ENCODE data around the gene TRAF4. TPM values are rescaled to one million over a fixed set of nuclear protein-coding genes. Genes with fewer than 3 reads are reported as not detected.
"Not testable (repeated sequence)": the region's sequence is repeated elsewhere in the genome, so short reads cannot be mapped to it uniquely, and the experiment has no call there.

Gene TRAF4
- polyA plus RNA-seq, 1 experiment = 55.6 TPM

- CTCF ChIA-PET = no interaction called here
- H3K27me3 ChIP-seq (ENCODE audit: control insufficient read depth, insufficient read depth, low read length) = no peaks in the 10 kb centered on the region
- H3K36me3 ChIP-seq (ENCODE audit: control insufficient read depth, insufficient read depth, low read length) = no peaks in the 10 kb centered on the region
- TF ChIP-seq, protein P1, sequence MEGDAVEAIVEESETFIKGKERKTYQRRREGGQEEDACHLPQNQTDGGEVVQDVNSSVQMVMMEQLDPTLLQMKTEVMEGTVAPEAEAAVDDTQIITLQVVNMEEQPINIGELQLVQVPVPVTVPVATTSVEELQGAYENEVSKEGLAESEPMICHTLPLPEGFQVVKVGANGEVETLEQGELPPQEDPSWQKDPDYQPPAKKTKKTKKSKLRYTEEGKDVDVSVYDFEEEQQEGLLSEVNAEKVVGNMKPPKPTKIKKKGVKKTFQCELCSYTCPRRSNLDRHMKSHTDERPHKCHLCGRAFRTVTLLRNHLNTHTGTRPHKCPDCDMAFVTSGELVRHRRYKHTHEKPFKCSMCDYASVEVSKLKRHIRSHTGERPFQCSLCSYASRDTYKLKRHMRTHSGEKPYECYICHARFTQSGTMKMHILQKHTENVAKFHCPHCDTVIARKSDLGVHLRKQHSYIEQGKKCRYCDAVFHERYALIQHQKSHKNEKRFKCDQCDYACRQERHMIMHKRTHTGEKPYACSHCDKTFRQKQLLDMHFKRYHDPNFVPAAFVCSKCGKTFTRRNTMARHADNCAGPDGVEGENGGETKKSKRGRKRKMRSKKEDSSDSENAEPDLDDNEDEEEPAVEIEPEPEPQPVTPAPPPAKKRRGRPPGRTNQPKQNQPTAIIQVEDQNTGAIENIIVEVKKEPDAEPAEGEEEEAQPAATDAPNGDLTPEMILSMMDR (IDR thresholded peaks at IDR 0.05; ENCODE audit: insufficient read depth, low read depth, low read length) = no peak
- DNase-seq (ENCODE audit: low read depth) = no peak
- POLR2A ChIA-PET = no interaction called here
- no peak overlapping the region for H3K4me3 ChIP-seq (ENCODE audit: low read depth, low read length)
Observed at GRCh38 chr17:28783161-28783560, 39.4 kb downstream of the TRAF4 start.

- no peak for DNase-seq (ENCODE audit: low read depth)
- TF ChIP-seq, protein P1 (IDR thresholded peaks at IDR 0.05; ENCODE audit: insufficient read depth, low read depth, low read length) = no peak
- Histone ChIP-seq H3K36me3 (ENCODE audit: control insufficient read depth, insufficient read depth, low read length) (no peaks in the 10 kb centered on the region), H3K27me3 (ENCODE audit: control insufficient read depth, insufficient read depth, low read length) (no peaks in the 10 kb centered on the region), H3K4me3 (ENCODE audit: low read depth, low read length) (no peak overlapping the region)
- ChIA-PET POLR2A (no interaction called here), CTCF (interaction anchor here (0.6 to 2.9 kb wide), 2 partner anchors 24 to 127 kb away, joined by 4 to 9 read pairs; no protein-coding TSS in a partner anchor)
Observed at GRCh38 chr17:28788100-28788499, 44.3 kb downstream of the TRAF4 start.

DNA sequence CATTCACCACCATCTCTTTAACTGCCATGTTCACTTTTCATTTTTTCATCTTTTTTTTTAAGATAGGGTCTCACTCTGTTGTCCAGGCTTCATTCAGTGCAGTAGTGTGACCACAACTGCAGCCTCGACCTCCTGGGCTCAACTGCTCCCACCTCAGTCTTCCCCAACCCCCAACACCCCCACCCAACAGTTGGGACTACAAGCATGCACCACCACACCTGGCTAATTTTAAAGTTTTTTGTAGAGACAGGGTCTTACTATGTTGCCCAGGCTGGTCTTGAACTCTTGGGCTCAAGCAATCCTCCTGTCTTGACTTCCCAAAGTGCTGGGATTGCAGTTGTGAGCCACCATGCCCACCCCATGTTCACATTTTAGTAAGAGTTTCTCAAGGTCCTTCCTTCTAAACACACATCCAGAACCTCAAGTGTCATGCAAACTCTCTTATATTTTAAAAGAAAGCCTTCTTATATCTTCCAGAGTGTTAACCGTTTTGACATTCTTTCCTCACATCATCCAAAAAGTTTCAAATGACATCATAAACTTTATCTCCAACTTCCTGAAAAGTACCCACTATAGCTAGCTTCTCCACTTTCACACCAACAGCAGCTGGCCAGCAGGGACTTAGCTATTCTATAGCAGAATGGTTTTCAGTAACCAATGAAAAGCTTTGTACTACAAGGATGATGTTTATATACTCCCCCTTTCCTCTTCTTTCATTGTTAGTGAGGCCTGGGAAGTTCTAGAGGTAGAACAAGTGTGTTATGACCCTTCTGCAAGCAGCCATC lies 49.3 kb downstream of the TRAF4 start:
- Histone ChIP-seq H3K4me3 (ENCODE audit: low read depth, low read length) (no peak overlapping the region), H3K36me3 (ENCODE audit: control insufficient read depth, insufficient read depth, low read length) (0 out of 2 replicates have a peak, but pooled peaks cover 1% of the 10 kb centered on the region), H3K27me3 (ENCODE audit: control insufficient read depth, insufficient read depth, low read length) (no peaks in the 10 kb centered on the region)
- POLR2A ChIA-PET = no interaction called here
- TF ChIP-seq, protein P1 (IDR thresholded peaks at IDR 0.05; ENCODE audit: insufficient read depth, low read depth, low read length) = no peak
- CTCF ChIA-PET = no interaction called here
- no peak for DNase-seq (ENCODE audit: low read depth)

DNA sequence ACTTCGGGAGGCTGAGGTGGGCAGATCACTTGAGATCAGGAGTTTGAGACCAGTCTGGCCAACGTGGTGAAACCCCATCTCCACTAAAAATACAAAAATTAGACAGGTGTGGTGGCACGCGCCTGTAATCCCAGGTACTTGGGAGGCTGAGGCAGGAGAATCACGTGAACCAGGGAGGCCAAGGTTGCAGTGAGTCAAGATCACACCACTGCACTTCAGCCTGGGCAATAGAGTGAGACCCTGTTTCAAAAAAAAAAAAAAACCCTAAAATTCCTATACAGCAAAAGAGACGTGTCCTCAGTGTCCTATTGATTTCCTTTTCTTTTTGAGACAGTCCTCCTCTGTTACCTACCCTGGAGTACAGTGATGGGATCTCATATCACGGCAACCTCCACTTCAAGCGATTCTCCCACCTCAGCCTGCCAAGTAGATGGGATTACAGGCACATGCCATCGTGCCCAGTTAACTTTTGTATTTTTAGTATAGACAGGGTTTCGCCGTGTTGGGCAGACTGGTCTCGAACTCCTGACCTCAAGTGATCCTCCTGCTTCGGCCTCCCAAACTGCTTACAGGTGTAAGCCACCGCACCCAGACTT lies 51.1 kb downstream of the TRAF4 start:
- H3K36me3 ChIP-seq (ENCODE audit: control insufficient read depth, insufficient read depth, low read length); H3K27me3 ChIP-seq (ENCODE audit: control insufficient read depth, insufficient read depth, low read length); DNase-seq (ENCODE audit: low read depth); H3K4me3 ChIP-seq (ENCODE audit: low read depth, low read length); POLR2A ChIA-PET: not testable (repeated sequence)
- CTCF ChIA-PET = interaction anchor here (0.6 kb wide), 1 partner anchor 10 kb away, joined by 3 read pairs; no protein-coding TSS in a partner anchor

DNA sequence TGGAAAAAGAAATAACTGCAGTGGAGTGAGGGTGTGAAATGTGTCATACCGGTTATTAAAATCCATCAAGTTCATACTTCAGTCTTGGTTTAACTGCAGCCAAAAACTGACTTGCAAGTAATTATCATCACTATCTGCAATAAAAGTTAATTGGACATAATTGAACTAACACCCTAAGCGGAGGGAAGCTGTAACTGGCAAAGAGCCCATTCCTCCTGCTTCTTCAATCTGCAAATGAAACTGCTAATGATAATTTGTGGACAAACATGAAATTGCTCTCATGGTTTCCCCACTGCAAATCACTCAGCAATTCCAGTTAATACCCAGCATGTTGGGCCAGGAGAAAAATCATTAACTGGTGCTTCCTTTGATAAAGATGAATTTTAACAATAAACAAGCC lies 52.3 kb downstream of the TRAF4 start:
- Histone ChIP-seq H3K27me3 (ENCODE audit: control insufficient read depth, insufficient read depth, low read length) (no peaks in the 10 kb centered on the region), H3K4me3 (ENCODE audit: low read depth, low read length) (no peak overlapping the region), H3K36me3 (ENCODE audit: control insufficient read depth, insufficient read depth, low read length) (peaks cover 1% of the 10 kb centered on the region; the same call in 1 of the 2 replicates)
- ChIA-PET POLR2A (no interaction called here), CTCF (interaction anchor here (1.1 kb wide), 1 partner anchor 32 kb away, joined by 3 read pairs; no protein-coding TSS in a partner anchor)
- no peak for DNase-seq (ENCODE audit: low read depth)
- TF ChIP-seq, protein P1 (IDR thresholded peaks at IDR 0.05; ENCODE audit: insufficient read depth, low read depth, low read length) = no peak

Small RNA genes within 50 kb of the gene (small RNA-seq; reads per million reads assigned to genes)
- gene SNORD42A (ENCODE audit: insufficient read length, low read depth, low replicate concordance) (not detected), gene SNORD42B (ENCODE audit: insufficient read length, low read depth, low replicate concordance) (not detected), gene SNORD4A (ENCODE audit: insufficient read length, low read depth, low replicate concordance) (not detected), gene SNORD4B (ENCODE audit: insufficient read length, low read depth, low replicate concordance) (not detected)

Other genes starting within 250 kb of the TRAF4 start
- not detected in 2 replicates for gene FOXN1, start 237.7 kb upstream of the TRAF4 start, polyA plus RNA-seq (2011; rRNA removed)
- 82.8 and 150 TPM in 2 replicates for gene UNC119, start 191.4 kb upstream of the TRAF4 start, polyA plus RNA-seq (2011; rRNA removed)
- 33.4 and 99.5 TPM in 2 replicates for gene PIGS, start 172.5 kb upstream of the TRAF4 start, polyA plus RNA-seq (2011; rRNA removed)
- gene ALDOC, start 167.1 kb upstream of the TRAF4 start, polyA plus RNA-seq (2011; rRNA removed) = 50.0 and 65.4 TPM in 2 replicates
- gene SPAG5, start 145.0 kb upstream of the TRAF4 start, polyA plus RNA-seq (2011; rRNA removed) = 36.1 and 41.3 TPM in 2 replicates
- 3.7 and 4.8 TPM in 2 replicates for gene RSKR, start 129.8 kb upstream of the TRAF4 start, polyA plus RNA-seq (2011; rRNA removed)
- gene BLTP2, start 98.9 kb upstream of the TRAF4 start, polyA plus RNA-seq (2011; rRNA removed) = 142 and 206 TPM in 2 replicates
- gene SDF2, start 82.1 kb upstream of the TRAF4 start, polyA plus RNA-seq (2011; rRNA removed) = 74.5 and 77.5 TPM in 2 replicates
- gene SUPT6H, start 81.8 kb upstream of the TRAF4 start, polyA plus RNA-seq (2011; rRNA removed) = 31.7 and 37.1 TPM in 2 replicates
- 0.71 and 0.99 TPM in 2 replicates for gene PROCA1, start 32.1 kb upstream of the TRAF4 start, polyA plus RNA-seq (2011; rRNA removed)
- 307 and 473 TPM in 2 replicates for gene RAB34, start 26.1 kb upstream of the TRAF4 start, polyA plus RNA-seq (2011; rRNA removed)
- 486 and 1,227 TPM in 2 replicates for gene RPL23A, start 24.0 kb upstream of the TRAF4 start, polyA plus RNA-seq (2011; rRNA removed)
- gene TLCD1, start 17.8 kb upstream of the TRAF4 start, polyA plus RNA-seq (2011; rRNA removed) = 9.4 and 9.8 TPM in 2 replicates
- 3.8 and 5.3 TPM in 2 replicates for gene NEK8, start 15.2 kb upstream of the TRAF4 start, polyA plus RNA-seq (2011; rRNA removed)
- 4.4 and 5.2 TPM in 2 replicates for gene FAM222B, start 98.8 kb downstream of the TRAF4 start, polyA plus RNA-seq (2011; rRNA removed)
- gene ERAL1, start 111.0 kb downstream of the TRAF4 start, polyA plus RNA-seq (2011; rRNA removed) = 57.2 and 84.1 TPM in 2 replicates
- 62.2 and 86.0 TPM in 2 replicates for gene FLOT2, start 153.7 kb downstream of the TRAF4 start, polyA plus RNA-seq (2011; rRNA removed)
- gene DHRS13, start 159.1 kb downstream of the TRAF4 start, polyA plus RNA-seq (2011; rRNA removed) = 2.1 and 2.8 TPM in 2 replicates
- 10.4 and 16.5 TPM in 2 replicates for gene PHF12, start 207.5 kb downstream of the TRAF4 start, polyA plus RNA-seq (2011; rRNA removed)